ENCODE data around the gene ARPC3. TPM values are rescaled to one million over a fixed set of nuclear protein-coding genes. Genes with fewer than 3 reads are reported as not detected.

Gene ARPC3
- total and polyA plus RNA-seq, 4 experiments from 2014 or later: 191 to 809 (median 442) TPM

DNA sequence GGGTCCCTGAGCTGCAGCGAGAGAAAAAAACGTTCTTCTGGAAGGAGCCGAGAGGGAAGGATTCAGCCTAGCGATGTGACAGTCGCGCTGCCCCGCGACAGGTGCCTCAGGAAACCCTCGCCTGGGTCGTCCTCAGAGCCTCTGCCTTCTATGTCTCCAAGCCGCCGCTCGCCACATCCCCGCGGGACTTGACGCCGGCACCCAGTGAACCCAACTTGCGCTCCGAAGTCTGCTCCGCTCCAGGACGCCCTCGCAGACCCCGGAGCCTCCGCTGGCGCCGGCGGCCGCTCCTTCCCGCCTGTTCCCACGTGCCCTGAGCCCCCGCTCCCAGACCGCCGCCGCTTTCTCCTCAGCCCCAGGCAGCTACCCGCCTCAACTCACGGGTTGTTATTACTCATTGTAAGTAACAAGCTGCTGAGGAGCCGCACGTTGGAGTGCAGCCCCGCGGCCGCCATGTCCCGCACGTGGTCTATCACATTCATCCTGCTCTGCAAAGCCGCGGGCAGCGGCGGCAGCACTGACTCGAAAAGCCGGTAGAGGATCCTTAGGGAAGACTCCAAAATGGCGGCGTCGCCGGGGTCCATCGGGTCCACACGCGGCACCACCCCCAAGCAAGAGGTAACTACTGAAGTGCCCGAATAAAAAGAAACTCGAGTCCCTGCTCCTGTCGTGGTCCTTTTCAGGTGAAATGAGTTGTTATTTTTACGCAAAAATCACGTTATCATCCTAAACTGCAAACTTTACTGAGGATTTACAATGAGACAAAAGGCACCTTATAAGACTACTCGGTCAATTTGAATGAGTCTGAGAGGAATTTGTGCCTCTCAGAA lies 46.8 kb downstream of the ARPC3 start, which contains the start of gene ANAPC7:
ANAPC7 (minus strand) TSS at position 563 of the 830 bp plus-strand sequence; CDS start at position 482, 81 bp downstream.
- intact Hi-C loops (cut with micrococcal nuclease): loop anchor here (1.0 to 5.0 kb wide), 4 partner anchors 28 to 691 kb away; partner anchors contain the start of genes ATP2A2, FAM222A and PPP1CC
- no peaks in the 10 kb centered on the region for H3K9me3 Mint-ChIP-seq
- ChIA-PET CTCF (ENCODE audit: partially characterized antibody) (interaction anchor here (1.0 to 5.0 kb wide), 2 partner anchors 28 to 47 kb away, joined by 3 to 32 read pairs; partner anchors contain the start of gene ARPC3), POLR2A (ENCODE audit: partially characterized antibody) (interaction anchor here (0.6 to 2.2 kb wide), 7 partner anchors 10 to 282 kb away, joined by 3 to 12 read pairs (median 3); partner anchors contain the start of genes ARPC3, FAM216A and GPN3)
- Histone ChIP-seq H3K4me3 (ENCODE audit: low read length in 2 of 2) (peak within 1 kb of the TSS; percentile 80 to 93), H3K9me3 (ENCODE audit: control insufficient read depth in 1 of 2, low read length in 2 of 2) (no peaks in the 10 kb centered on the region), H3K4me1 (ENCODE audit: insufficient read depth, low read length) (peaks cover 32% of the 10 kb centered on the region), H3K27ac (ENCODE audit: low read depth, low read length) (peak within 1 kb of the TSS; percentile 82), H3K27me3 (ENCODE audit: insufficient read depth, low read length) (no peaks in the 10 kb centered on the region), H3K36me3 (ENCODE audit: insufficient read depth, low read length) (peaks cover 7% of the 10 kb centered on the region)
- peaks cover 18 to 44% (median 30%) of the 10 kb centered on the region in 4 donors for H3K4me1 Mint-ChIP-seq
- H3K4me3 Mint-ChIP-seq: peak within 1 kb of the TSS; percentile 98 to 100 (median 100)
- H3K27ac Mint-ChIP-seq: peak within 1 kb of the TSS in 6 of 7 donors; percentile 98 to 99 (median 99)
- DNase-seq: peak; percentile 88 to 90 (median 89)
- peaks cover 6 to 29% of the 10 kb centered on the region in 2 donors for H3K36me3 Mint-ChIP-seq
- no peaks in the 10 kb centered on the region for H3K27me3 Mint-ChIP-seq

Other genes starting within 250 kb of the ARPC3 start
- gene ATP2A2, start 169.1 kb downstream of the ARPC3 start, total RNA-seq: 10 to 100 TPM; 90.4 to 91.0 TPM
- 1 to 10 TPM; 1.8 to 5.5 TPM for gene ATP2A2, start 169.1 kb downstream of the ARPC3 start, polyA plus RNA-seq
- gene ANAPC7, start 46.6 kb downstream of the ARPC3 start, total RNA-seq: 10 to 100 TPM; 69.9 to 70.1 TPM
- gene ANAPC7, start 46.6 kb downstream of the ARPC3 start, polyA plus RNA-seq: 10 to 100 TPM; 28.8 to 30.8 TPM
- 10 to 100 TPM; 12.5 to 16.6 TPM for gene GPN3, start 17.9 kb upstream of the ARPC3 start, total RNA-seq
- 10 to 100 TPM; 29.1 to 43.4 TPM for gene GPN3, start 17.9 kb upstream of the ARPC3 start, polyA plus RNA-seq
- gene FAM216A, start 18.5 kb upstream of the ARPC3 start, total RNA-seq: 10 to 100 TPM; 16.4 to 16.9 TPM
- 1 to 10 TPM; 7.5 to 8.9 TPM for gene FAM216A, start 18.5 kb upstream of the ARPC3 start, polyA plus RNA-seq
- 100 to 1,000 TPM; 117 to 121 TPM for gene VPS29, start 51.8 kb upstream of the ARPC3 start, total RNA-seq
- 100 to 1,000 TPM; 164 to 237 TPM for gene VPS29, start 51.8 kb upstream of the ARPC3 start, polyA plus RNA-seq
- gene RAD9B, start 52.0 kb upstream of the ARPC3 start, total RNA-seq: 1 to 10 TPM; 1.1 to 2.1 TPM
- gene RAD9B, start 52.0 kb upstream of the ARPC3 start, polyA plus RNA-seq: under 1 TPM; 0.19 to 0.64 TPM
- 10 to 100 TPM; 32.6 to 35.6 TPM for gene PPTC7, start 133.0 kb upstream of the ARPC3 start, total RNA-seq
- 10 to 100 TPM in 1 of 2 donors, 1 to 10 TPM in 1; 4.7 to 12.6 TPM for gene PPTC7, start 133.0 kb upstream of the ARPC3 start, polyA plus RNA-seq
- 1 to 10 TPM; 5.8 to 7.7 TPM for gene TCTN1, start 163.8 kb upstream of the ARPC3 start, total RNA-seq
- gene TCTN1, start 163.8 kb upstream of the ARPC3 start, polyA plus RNA-seq: 1 to 10 TPM; 5.9 to 6.1 TPM
- 1 to 10 TPM; 6.4 to 7.8 TPM for gene HVCN1, start 238.8 kb upstream of the ARPC3 start, total RNA-seq
- gene HVCN1, start 238.8 kb upstream of the ARPC3 start, polyA plus RNA-seq: 10 to 100 TPM in 1 of 2 donors, 1 to 10 TPM in 1; 7.4 to 16.4 TPM

Measured in CD4-positive, alpha-beta memory T cell (primary cell).